Erythroblast (primary cell): ENCODE measurements around the gene GARNL3.

ENCODE experiments used
- GATA1 ChIP-seq: IDR thresholded peaks from 2 replicates; pipeline ENCODE4 v1.6.1; 2011; ENCODE audit warnings: low read depth, mild to moderate bottlenecking, control low read depth, low read length, moderate library complexity
- POLR2A ChIP-seq: IDR thresholded peaks from 2 replicates; pipeline ENCODE4 v1.6.1; 2011; ENCODE audit warnings: mild to moderate bottlenecking, low read length

GRCh38 chr9:127356906-127357305 lies 92.3 kb downstream of the GARNL3 start:
- TF ChIP-seq POLR2A (no peak), GATA1 (no peak)
